HG02852 (cell line): ENCODE data around the gene NT5DC1.

Source experiments
- ATAC-seq: cut with Tn5 transposase; IDR thresholded peaks from one replicate; pipeline ENCODE4 v1.9.1; 2021; ENCODE audit warnings: mild to moderate bottlenecking, moderate library complexity; ENCODE audit not compliant: unreplicated experiment

Gene NT5DC1

GRCh38 chr6:116100419-116101301 is at the start of gene NT5DC1:
NT5DC1 (plus strand) TSS chr6:116100853; CDS start chr6:116100931, 78 bp downstream.
- ATAC-seq, result peak; percentile 88

- no peak for ATAC-seq
These were observed 49.4 kb upstream of the NT5DC1 start for GRCh38 chr6:116051244-116051643.

GRCh38 chr6:116055513-116055912 is 45.1 kb upstream of the NT5DC1 start:
- no peak for ATAC-seq

GRCh38 chr6:116057766-116058165 is 42.9 kb upstream of the NT5DC1 start:
- ATAC-seq, result no peak

GRCh38 chr6:116059713-116060571 is 40.7 kb upstream of the NT5DC1 start:
- ATAC-seq, result peak; percentile 92

GRCh38 chr6:116060572-116061283 is 39.9 kb upstream of the NT5DC1 start, which contains the start of gene FRK:
FRK (minus strand) TSS chr6:116060891; CDS start chr6:116060311, 580 bp downstream.
- no peak for ATAC-seq

GRCh38 chr6:116062496-116062895 is 38.2 kb upstream of the NT5DC1 start:
- peak; percentile 38 for ATAC-seq

GRCh38 chr6:116064666-116065065 is 36.0 kb upstream of the NT5DC1 start:
- ATAC-seq, result no peak

GRCh38 chr6:116066789-116067188 is 33.9 kb upstream of the NT5DC1 start:
- no peak for ATAC-seq

- no peak for ATAC-seq
These were observed 30.6 kb upstream of the NT5DC1 start for GRCh38 chr6:116070101-116070500.

- no peak for ATAC-seq
These were observed 29.9 kb upstream of the NT5DC1 start for GRCh38 chr6:116070616-116071389.

GRCh38 chr6:116072368-116072767 is 28.3 kb upstream of the NT5DC1 start:
- ATAC-seq, result no peak

- no peak for ATAC-seq
These were observed 26.8 kb upstream of the NT5DC1 start for GRCh38 chr6:116073765-116074440.

GRCh38 chr6:116074732-116075390 is 25.8 kb upstream of the NT5DC1 start:
- ATAC-seq, result no peak

- no peak for ATAC-seq
These were observed 22.1 kb upstream of the NT5DC1 start for GRCh38 chr6:116078522-116078921.

- no peak for ATAC-seq
These were observed 21.7 kb upstream of the NT5DC1 start for GRCh38 chr6:116078945-116079344.

- ATAC-seq, result no peak
These were observed 17.6 kb upstream of the NT5DC1 start for GRCh38 chr6:116083052-116083451.

- no peak for ATAC-seq
These were observed 16.4 kb upstream of the NT5DC1 start for GRCh38 chr6:116084284-116084683.

- peak; percentile 89 for ATAC-seq
These were observed 13.1 kb upstream of the NT5DC1 start for GRCh38 chr6:116087437-116088027.
